ENCODE data around the gene UBE2N. TPM values are rescaled to one million over a fixed set of nuclear protein-coding genes. Genes with fewer than 3 reads are reported as not detected.

The UBE2N gene
- total and polyA plus RNA-seq, 2 of the 8 experiments (the other 6 are each of a cell fraction or from before 2014, with no cell fraction given), result 108 to 225 TPM

DNA sequence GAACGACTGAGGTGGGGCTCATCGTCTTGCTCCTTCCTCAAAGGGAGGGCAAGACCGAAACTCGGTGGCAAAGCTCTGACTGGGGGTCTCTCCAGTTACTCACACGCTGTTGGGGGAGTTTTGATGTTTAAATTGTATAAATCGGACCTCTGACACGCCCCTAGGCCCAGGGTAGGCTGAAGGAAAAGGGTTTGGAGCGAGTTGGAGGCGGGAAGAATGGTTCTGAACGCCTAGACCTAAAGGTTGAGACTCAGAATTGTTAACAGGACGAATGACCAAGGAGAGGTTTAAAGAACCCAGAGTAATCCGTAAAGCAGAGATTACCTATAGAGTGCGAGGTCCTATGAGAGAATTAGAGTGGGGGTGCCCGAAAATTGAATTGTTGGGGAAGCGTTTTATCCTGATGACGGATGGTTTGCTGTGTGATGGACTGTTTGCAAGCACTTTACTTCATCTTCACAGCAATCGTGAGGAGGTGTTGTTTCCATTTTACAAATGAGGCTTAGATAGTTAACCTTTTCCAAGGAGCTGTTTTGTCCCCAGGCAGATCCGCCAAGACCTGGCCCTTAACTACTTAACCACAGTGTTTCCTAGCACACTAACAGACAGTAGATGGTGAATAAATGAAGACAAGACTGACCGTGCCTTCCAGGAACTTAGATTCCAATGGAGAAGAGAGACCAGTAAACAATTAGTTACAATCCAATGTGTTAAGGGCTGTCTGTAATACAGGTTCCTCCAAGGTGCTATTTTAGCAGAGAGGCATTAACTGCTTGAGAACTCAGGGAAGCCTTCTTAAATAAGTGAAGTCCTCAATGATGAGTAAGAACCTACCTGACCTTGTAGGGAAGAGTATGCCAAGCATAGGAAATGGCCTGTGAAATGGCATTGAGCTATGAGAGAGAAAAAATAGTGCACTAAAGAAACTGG is 929 bp upstream of the UBE2N start:
- peak overlapping the region; percentile 85 for H3K18ac ChIP-seq (ENCODE audit: extremely low read depth, low read length)
- H4K5ac ChIP-seq (ENCODE audit: insufficient read length, low read depth, low read length), result peak overlapping the region; percentile 24
- H3K4me3 ChIP-seq (ENCODE audit: extremely low read depth in 1 of 4, insufficient read depth in 2 of 4, low read depth in 3 of 4, low read length in 4 of 4), result peak overlapping the region; percentile 87 to 96 (median 92)
- peak overlapping the region; percentile 36 for H4K91ac ChIP-seq (replicated peaks; ENCODE audit: insufficient read length, low read length)
- peak; percentile 65; the same call in 1 of the 2 replicates for TF ChIP-seq TBP (IDR thresholded peaks at IDR 0.05; ENCODE audit: low read depth, low read length)
- no peak for TF ChIP-seq SRF (IDR thresholded peaks at IDR 0.05; ENCODE audit: low read depth, low read length)
- DNase-seq (ENCODE audit: low read depth in 1 of 2, low spot score in 2 of 2) (no peak), FAIRE-seq (no peak)
- H2AFZ ChIP-seq (ENCODE audit: low read length), result peak overlapping the region; percentile 54
- H3K4me1 ChIP-seq (replicated peaks in 1 of 4; ENCODE audit: control insufficient read depth in 3 of 4, insufficient read depth in 4 of 4, low read length in 3 of 4), result peaks cover 0 to 15% (median 4%) of the 10 kb centered on the region in 4 experiments; a peak in 6 of 7 replicates
- H3K23ac ChIP-seq (ENCODE audit: insufficient read length), result no peak overlapping the region
- 8% methylated on average over 19 of the region's 19 CpGs; no CpG with 5 or more reads in 1 of the 2 experiments for WGBS, 2 experiments (ENCODE audit: extremely low coverage in 1 of 2, insufficient coverage in 1 of 2, insufficient read length in 1 of 2, insufficient replicate concordance in 2 of 2, low coverage in 1 of 2, low lambda C conversion rate in 2 of 2, missing lambda C conversion rate in 1 of 2)
- no peaks in the 10 kb centered on the region for H3K79me1 ChIP-seq (ENCODE audit: low read depth, low read length)
- peak overlapping the region; percentile 96 for H2BK5ac ChIP-seq (ENCODE audit: low read depth, low read length)
- H2BK15ac ChIP-seq (ENCODE audit: low read length), result no peak overlapping the region
- peak overlapping the region; percentile 95; the same call in 1 of the 2 replicates for H2BK12ac ChIP-seq (ENCODE audit: low read depth, low read length)
- no peaks in the 10 kb centered on the region for H3K9me3 ChIP-seq (ENCODE audit: insufficient read depth in 2 of 2, low read depth in 1 of 2, low read length in 1 of 2)
- CTCF ChIA-PET (ENCODE audit: partially characterized antibody), result interaction anchor here (0.6 kb wide), 2 partner anchors 639 to 835 kb away, joined by 3 read pairs; no protein-coding TSS in a partner anchor
- H3K4ac ChIP-seq (replicated peaks; ENCODE audit: insufficient read length, low read depth, low read length), result peak overlapping the region; percentile 10
- H3K9ac ChIP-seq (replicated peaks in 1 of 4; ENCODE audit: extremely low read depth in 1 of 4, low read depth in 3 of 4, low read length in 3 of 4), result peak overlapping the region; percentile 87 to 96 (median 96)
- peaks cover 11% of the 10 kb centered on the region; the same call in 1 of the 2 replicates for H3K23me2 ChIP-seq (ENCODE audit: low read depth, low read length)
- POLR2A ChIA-PET (ENCODE audit: partially characterized antibody), result interaction anchor here (1.1 to 2.4 kb wide), 12 partner anchors 9 to 174 kb away, joined by 3 to 9 read pairs (median 4); partner anchors contain the start of gene MRPL42
- H3K27ac ChIP-seq (ENCODE audit: low read depth, low read length), result peak overlapping the region; percentile 95
- peak overlapping the region; percentile 89; the same call in 1 of the 2 replicates for H2AK5ac ChIP-seq (ENCODE audit: low read depth, low read length)
- no peaks in the 10 kb centered on the region for H3K27me3 ChIP-seq (replicated peaks in 1 of 4; ENCODE audit: control insufficient read depth in 3 of 4, extremely low read depth in 1 of 4, insufficient read depth in 3 of 4, low read length in 3 of 4)
- no peaks in the 10 kb centered on the region for H3K36me3 ChIP-seq (ENCODE audit: control insufficient read depth in 2 of 4, insufficient read depth in 4 of 4, low read length in 3 of 4)
- peak overlapping the region; percentile 82 to 92 for H3K4me2 ChIP-seq (ENCODE audit: insufficient read depth in 1 of 2, low read depth in 2 of 2, low read length in 2 of 2)
- peak overlapping the region; percentile 95 for H4K8ac ChIP-seq (ENCODE audit: extremely low read depth, insufficient read depth, low read length)
- no peak overlapping the region for H2BK20ac ChIP-seq (ENCODE audit: low read length)
- peaks cover 30 to 49% of the 10 kb centered on the region in 2 experiments for H3K79me2 ChIP-seq (ENCODE audit: control insufficient read depth in 1 of 2, insufficient read depth in 2 of 2, low read length in 2 of 2)
- peak overlapping the region; percentile 60 for H3K56ac ChIP-seq (replicated peaks; ENCODE audit: insufficient read length, low read depth, low read length)
- H3K14ac ChIP-seq (ENCODE audit: insufficient read length), result no peak overlapping the region
- H4K20me1 ChIP-seq (replicated peaks in 1 of 2; ENCODE audit: control insufficient read depth in 1 of 2, insufficient read depth in 2 of 2, low read length in 2 of 2), result peaks cover 18 to 21% of the 10 kb centered on the region in 2 experiments
- H2BK120ac ChIP-seq (replicated peaks; ENCODE audit: low read depth, low read length), result no peak overlapping the region
